ENCODE measurements around the gene XRCC1. TPM values are rescaled to one million over a fixed set of nuclear protein-coding genes. Genes with fewer than 3 reads are reported as not detected.

XRCC1 gene
- total RNA-seq, 1 experiment from 2014 or later, result 38.0 TPM

- H3K4me3 Mint-ChIP-seq, result no peak overlapping the region; a peak in 1 of 5 replicates
- Histone ChIP-seq H2BK12ac (ENCODE audit: insufficient read length, low read depth, low read length) (no peak overlapping the region), H3K79me2 (ENCODE audit: insufficient read depth, low read length) (no peaks in the 10 kb centered on the region), H3K27me3 (ENCODE audit: insufficient read depth, low read length) (peaks cover 3% of the 10 kb centered on the region; the same call in 1 of the 2 replicates), H3K27ac (ENCODE audit: insufficient read length, low read depth, low read length) (no peak overlapping the region), H3K23ac (ENCODE audit: insufficient read length, low read depth, low read length) (no peak overlapping the region), H2AK5ac (ENCODE audit: insufficient read length, low read length) (no peak overlapping the region), H3K56ac (ENCODE audit: insufficient read length, low read depth, low read length) (no peak overlapping the region), H2BK5ac (ENCODE audit: insufficient read length, low read length) (no peak overlapping the region), H3K9ac (ENCODE audit: extremely low read depth, insufficient read length, low read length) (no peak overlapping the region), H3K14ac (ENCODE audit: insufficient read depth, low read length) (no peak overlapping the region), H4K91ac (ENCODE audit: insufficient read length, low read depth, low read length) (no peak overlapping the region), H3K9me3 (ENCODE audit: control insufficient read depth, low read depth, low read length) (no peaks in the 10 kb centered on the region), H2AFZ (ENCODE audit: low read length) (no peak overlapping the region), H3K79me1 (ENCODE audit: insufficient read depth, low read depth, low read length, poor library complexity, severe bottlenecking) (no peaks in the 10 kb centered on the region), H3T11ph (ENCODE audit: low read length) (no peak overlapping the region), H4K5ac (ENCODE audit: insufficient read length, low read depth, low read length) (no peak overlapping the region), H3K23me2 (ENCODE audit: insufficient read length, low read depth, low read length, poor library complexity, severe bottlenecking) (peaks cover 27% of the 10 kb centered on the region), H3K18ac (ENCODE audit: insufficient read length, low read depth, low read length) (no peak overlapping the region), H4K20me1 (ENCODE audit: control insufficient read depth, insufficient read depth, insufficient read length) (peaks cover 4% of the 10 kb centered on the region), H2BK120ac (ENCODE audit: low read depth, low read length, poor library complexity, severe bottlenecking) (no peak overlapping the region), H2BK15ac (ENCODE audit: low read depth, low read length) (no peak overlapping the region), H2BK20ac (ENCODE audit: low read depth, low read length, poor library complexity, severe bottlenecking) (no peak overlapping the region), H3K4ac (ENCODE audit: low read depth, low read length) (no peak overlapping the region), H4K8ac (replicated peaks; ENCODE audit: insufficient read length, low read depth, low read length) (no peak overlapping the region), H3K4me2 (ENCODE audit: insufficient read depth, insufficient read length, low read length) (peak overlapping the region; percentile 86), H3K4me1 (ENCODE audit: insufficient read depth, low read length) (no peaks in the 10 kb centered on the region)
- no peak for TF ChIP-seq CTCF (conservative IDR thresholded peaks at IDR 0.05)
- no peak for DNase-seq
- H3K9me3 Mint-ChIP-seq, result no peaks in the 10 kb centered on the region
- WGBS (ENCODE audit: extremely low coverage, insufficient read length, low lambda C conversion rate), result no CpG with 5 or more reads among the region's 13 CpGs
- no peak overlapping the region for H3K27ac Mint-ChIP-seq
- H3K27me3 Mint-ChIP-seq (ENCODE audit: low read depth), result peaks cover 38% of the 10 kb centered on the region
- H3K4me1 Mint-ChIP-seq, result peaks cover 19 to 22% of the 10 kb centered on the region in 2 experiments
- H3K36me3 Mint-ChIP-seq (ENCODE audit: insufficient read depth in 1 of 3, low read depth in 3 of 3), result no peaks in the 10 kb centered on the region
These were observed 47.3 kb downstream of the XRCC1 start for GRCh38 chr19:43527860-43528622.

All from H9 (cell line).